ENCODE data around the gene KLHDC4.

The KLHDC4 gene

GRCh38 chr16:87757841-87758426 is 7.9 kb downstream of the KLHDC4 start:
- H3K4me1 ChIP-seq (ENCODE audit: insufficient read depth, low read length): peaks cover 12% of the 10 kb centered on the region; the same call in 1 of the 2 replicates
- no peak overlapping the region for H3K4me2 ChIP-seq (ENCODE audit: insufficient read depth, low read length)
- H3K9ac ChIP-seq (ENCODE audit: low read depth, low read length): no peak overlapping the region
- no peaks in the 10 kb centered on the region for H3K27me3 ChIP-seq (ENCODE audit: insufficient read depth, low read length, poor library complexity)
- peaks cover 78% of the 10 kb centered on the region for H3K79me2 ChIP-seq (ENCODE audit: insufficient read depth, low read length)
- DNase-seq: no peak
- H4K20me1 ChIP-seq (ENCODE audit: insufficient read depth, low read length): peaks cover 40% of the 10 kb centered on the region
- TF ChIP-seq EZH2 (IDR thresholded peaks at IDR 0.05; ENCODE audit: borderline replicate concordance, low read depth, low read length, severe bottlenecking) (no peak), CTCF (IDR thresholded peaks at IDR 0.05; ENCODE audit: borderline replicate concordance, extremely low read depth, low read length, poor library complexity, severe bottlenecking) (no peak)
- no peak overlapping the region for H2AFZ ChIP-seq (ENCODE audit: low read depth, low read length)
- no peak for ATAC-seq (ENCODE audit: insufficient read depth, low read depth)
- no peak overlapping the region for H3K4me3 ChIP-seq (ENCODE audit: low read depth in 1 of 2, low read length in 2 of 2)
- no peaks in the 10 kb centered on the region for H3K9me3 ChIP-seq (ENCODE audit: insufficient read depth, low read length, severe bottlenecking)
- H3K36me3 ChIP-seq (ENCODE audit: insufficient read depth, low read length): peaks cover 92% of the 10 kb centered on the region
- no peak overlapping the region for H3K27ac ChIP-seq (ENCODE audit: low read length)

GRCh38 chr16:87754535-87754934 is 11.3 kb downstream of the KLHDC4 start:
- TF ChIP-seq EZH2 (IDR thresholded peaks at IDR 0.05; ENCODE audit: borderline replicate concordance, low read depth, low read length, severe bottlenecking) (no peak), CTCF (IDR thresholded peaks at IDR 0.05; ENCODE audit: borderline replicate concordance, extremely low read depth, low read length, poor library complexity, severe bottlenecking) (no peak)
- no peak overlapping the region for H3K27ac ChIP-seq (ENCODE audit: low read length)
- H3K4me1 ChIP-seq (ENCODE audit: insufficient read depth, low read length): no peaks in the 10 kb centered on the region
- no peaks in the 10 kb centered on the region for H3K27me3 ChIP-seq (ENCODE audit: insufficient read depth, low read length, poor library complexity)
- no peaks in the 10 kb centered on the region for H3K9me3 ChIP-seq (ENCODE audit: insufficient read depth, low read length, severe bottlenecking)
- H3K9ac ChIP-seq (ENCODE audit: low read depth, low read length): no peak overlapping the region
- H3K4me2 ChIP-seq (ENCODE audit: insufficient read depth, low read length): no peak overlapping the region
- ATAC-seq (ENCODE audit: insufficient read depth, low read depth): no peak
- peaks cover 89% of the 10 kb centered on the region for H3K36me3 ChIP-seq (ENCODE audit: insufficient read depth, low read length)
- H2AFZ ChIP-seq (ENCODE audit: low read depth, low read length): no peak overlapping the region
- no peak overlapping the region for H3K4me3 ChIP-seq (ENCODE audit: low read depth in 1 of 2, low read length in 2 of 2)
- DNase-seq: no peak
- peaks cover 75% of the 10 kb centered on the region for H3K79me2 ChIP-seq (ENCODE audit: insufficient read depth, low read length)
- H4K20me1 ChIP-seq (ENCODE audit: insufficient read depth, low read length): peaks cover 45% of the 10 kb centered on the region; the same call in 1 of the 2 replicates

GRCh38 chr16:87747626-87748414 is 18.0 kb downstream of the KLHDC4 start:
- no peak for ATAC-seq (ENCODE audit: insufficient read depth, low read depth)
- TF ChIP-seq EZH2 (IDR thresholded peaks at IDR 0.05; ENCODE audit: borderline replicate concordance, low read depth, low read length, severe bottlenecking) (no peak), CTCF (IDR thresholded peaks at IDR 0.05; ENCODE audit: borderline replicate concordance, extremely low read depth, low read length, poor library complexity, severe bottlenecking) (peak; percentile 11)
- H4K20me1 ChIP-seq (ENCODE audit: insufficient read depth, low read length): peaks cover 56% of the 10 kb centered on the region; the same call in 1 of the 2 replicates
- H3K27me3 ChIP-seq (ENCODE audit: insufficient read depth, low read length, poor library complexity): no peaks in the 10 kb centered on the region
- no peak overlapping the region for H3K9ac ChIP-seq (ENCODE audit: low read depth, low read length)
- no peaks in the 10 kb centered on the region for H3K4me1 ChIP-seq (ENCODE audit: insufficient read depth, low read length)
- H3K79me2 ChIP-seq (ENCODE audit: insufficient read depth, low read length): peaks cover 71% of the 10 kb centered on the region
- no peaks in the 10 kb centered on the region for H3K9me3 ChIP-seq (ENCODE audit: insufficient read depth, low read length, severe bottlenecking)
- H2AFZ ChIP-seq (ENCODE audit: low read depth, low read length): no peak overlapping the region
- no peak overlapping the region for H3K27ac ChIP-seq (ENCODE audit: low read length)
- peaks cover 87% of the 10 kb centered on the region for H3K36me3 ChIP-seq (ENCODE audit: insufficient read depth, low read length)
- no peak overlapping the region for H3K4me3 ChIP-seq (ENCODE audit: low read depth in 1 of 2, low read length in 2 of 2)
- no peak for DNase-seq
- no peak overlapping the region for H3K4me2 ChIP-seq (ENCODE audit: insufficient read depth, low read length)

All from DND-41 (cell line).